HG03159 (cell line): ENCODE data around the gene C11orf86.

Experiments used
- ATAC-seq: cut with Tn5 transposase; IDR thresholded peaks from one replicate; pipeline ENCODE4 v1.9.1; 2021; ENCODE audit warnings: mild to moderate bottlenecking, moderate library complexity; ENCODE audit not compliant: unreplicated experiment

Gene C11orf86

DNA sequence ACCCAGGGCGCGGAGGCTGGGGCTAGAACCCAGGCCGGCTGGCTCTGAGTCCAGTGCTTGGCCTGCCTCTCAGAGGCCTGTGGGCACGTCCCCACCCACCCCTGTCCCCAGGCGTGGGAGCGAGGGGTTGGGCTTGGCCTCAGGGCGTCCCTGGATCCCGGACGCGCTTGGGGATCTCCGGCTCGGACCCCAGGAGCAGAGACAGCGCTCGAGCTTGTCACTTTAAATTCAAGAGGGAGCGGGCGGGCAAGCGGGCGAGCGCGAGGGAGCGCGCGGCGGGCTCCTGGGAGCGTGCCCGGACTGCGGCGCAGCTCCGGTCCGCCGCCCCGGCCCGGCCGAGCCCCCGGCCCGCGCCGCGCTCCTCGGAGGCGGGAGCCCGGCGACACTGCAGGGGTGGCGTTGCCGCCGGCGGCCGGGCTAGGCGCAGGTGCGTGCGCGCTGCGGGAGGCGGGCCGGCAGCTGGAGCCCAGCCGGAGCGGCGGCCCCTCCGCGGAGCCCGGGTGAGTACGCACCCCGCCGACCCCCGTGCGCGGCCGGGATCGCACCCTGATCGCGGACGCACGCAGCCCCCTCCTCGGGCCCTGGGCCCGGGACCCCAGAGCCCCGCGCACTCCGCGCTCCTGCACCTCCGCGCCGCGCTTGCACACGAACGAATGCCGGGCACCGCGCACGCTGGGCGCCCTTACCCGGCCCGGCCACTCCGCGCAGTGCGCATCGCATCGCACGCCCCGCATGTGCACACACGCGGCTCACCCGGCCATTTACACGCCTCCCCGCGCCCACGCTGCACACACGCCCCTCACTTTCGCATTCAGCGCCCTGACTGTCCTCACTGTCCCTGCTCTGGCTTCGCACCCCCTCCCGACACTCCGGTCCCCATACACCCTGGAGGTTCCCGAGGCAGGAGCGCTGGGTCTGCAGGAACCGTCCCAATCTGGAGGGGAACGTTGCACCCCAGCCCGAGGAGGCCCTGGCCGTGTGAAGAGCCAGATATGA is 48.2 kb downstream of the C11orf86 start, which contains the start of gene SYT12:
SYT12 (plus strand) TSS at position 174 of the 996 bp plus-strand sequence. CDS start 7,011 bp downstream, outside the sequence.
- no peak for ATAC-seq

DNA sequence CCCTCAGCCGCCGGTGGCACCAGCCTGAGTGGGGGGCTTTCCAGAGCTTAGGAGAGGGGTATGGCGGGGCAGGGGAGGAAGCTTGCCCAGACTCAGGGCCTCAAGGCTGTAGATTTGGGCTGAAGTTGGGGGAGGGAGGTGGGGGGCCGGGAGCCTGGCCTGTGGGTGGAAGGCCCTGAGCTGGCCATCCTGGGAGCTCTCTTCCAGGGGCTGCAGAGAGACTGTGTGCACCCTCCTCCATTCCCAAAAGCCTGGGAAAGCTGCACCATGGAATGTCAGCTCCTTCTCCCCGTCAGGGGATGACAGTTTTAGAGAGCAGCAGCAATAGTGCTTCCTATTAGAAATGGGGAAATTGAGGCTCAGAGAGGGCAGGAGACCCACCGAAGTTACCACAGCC is 48.9 kb downstream of the C11orf86 start:
- ATAC-seq = no peak

DNA sequence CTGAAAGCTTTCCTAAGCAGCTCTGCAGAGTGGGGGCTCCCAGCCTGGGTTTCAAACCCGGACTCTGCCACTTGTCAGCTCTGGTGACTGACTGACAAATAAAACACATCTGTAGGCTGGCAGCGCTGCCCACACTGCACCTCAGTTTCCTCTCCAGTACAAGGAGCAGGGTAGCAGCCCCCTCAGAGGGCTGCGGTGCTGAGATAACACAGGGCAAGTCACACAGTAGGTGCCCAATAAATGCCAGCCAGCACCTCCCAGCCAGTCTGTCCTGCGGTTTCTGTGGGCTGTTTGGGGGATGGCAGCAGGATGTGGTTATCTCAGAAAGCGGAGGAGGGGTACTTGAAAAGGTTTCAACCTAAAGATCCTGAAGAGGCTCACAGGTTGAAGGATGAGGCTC is 49.3 kb downstream of the C11orf86 start:
- no peak for ATAC-seq

- no peak for ATAC-seq
These were observed 49.9 kb downstream of the C11orf86 start for GRCh38 chr11:67024966-67025365.

DNA sequence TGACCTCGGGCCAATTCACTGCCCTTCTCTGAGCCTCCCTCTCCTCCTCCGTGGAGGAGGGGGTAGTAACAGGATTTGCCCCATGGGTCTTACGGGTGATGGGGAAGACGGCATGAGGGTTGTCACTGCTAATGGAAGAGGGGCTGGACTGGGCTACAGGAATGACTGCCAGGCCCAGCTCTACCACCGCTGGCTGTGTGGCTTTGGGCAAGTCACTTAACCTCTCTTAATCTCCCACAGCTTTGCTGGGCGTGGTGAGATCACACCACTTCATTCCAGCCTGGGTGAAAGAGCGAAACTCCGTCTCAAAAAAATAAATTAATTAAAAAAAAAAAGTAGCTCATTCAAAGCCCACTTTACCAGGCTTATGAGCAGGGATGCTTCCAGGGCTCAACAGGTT is 50.6 kb downstream of the C11orf86 start:
- ATAC-seq = no peak
